ENCODE data around the gene UNC13B. TPM values are rescaled to one million over a fixed set of nuclear protein-coding genes. Genes with fewer than 3 reads are reported as not detected.

UNC13B gene
- total RNA-seq, 4 donors from 2014 or later: 20.2 to 36.8 (median 29.0) TPM

DNA sequence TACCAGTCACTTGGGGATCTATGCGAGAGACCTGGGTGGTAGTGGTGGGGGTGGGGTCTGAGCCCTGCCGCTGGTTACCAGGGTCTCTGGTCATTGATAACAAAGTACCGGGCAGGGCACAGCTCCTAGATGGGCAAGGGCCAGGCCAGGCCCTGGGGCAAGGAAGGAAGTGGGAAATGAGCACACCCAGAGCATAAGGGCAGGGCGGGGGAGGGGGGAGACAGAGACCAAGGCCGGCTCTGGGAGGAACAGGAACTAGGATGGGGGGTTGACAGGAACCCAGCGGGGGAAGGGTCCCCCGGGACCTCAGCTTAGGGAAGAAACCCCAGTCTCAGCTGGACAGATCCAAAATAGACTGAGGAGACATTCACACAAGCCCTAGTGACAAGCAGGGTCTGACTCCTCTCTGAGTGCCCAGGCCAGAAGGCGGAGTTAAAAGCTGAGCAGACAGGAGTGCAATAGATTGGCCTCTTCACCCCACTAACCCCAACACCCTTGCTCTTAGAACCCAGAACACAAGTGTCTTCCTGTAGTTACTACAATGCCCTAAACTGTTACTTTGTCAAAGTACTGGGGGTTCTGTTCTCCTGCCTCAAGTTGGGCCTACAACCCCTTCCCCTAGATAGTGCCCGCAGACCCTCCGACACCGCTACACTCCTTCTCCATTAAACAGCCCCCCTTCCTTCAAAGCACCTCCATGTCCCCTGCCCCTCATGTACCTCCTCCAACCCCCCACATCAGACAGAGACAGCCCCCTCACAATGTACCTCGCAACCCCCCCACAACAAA is 46.8 kb upstream of the UNC13B start:
- TF ChIP-seq, protein P1, sequence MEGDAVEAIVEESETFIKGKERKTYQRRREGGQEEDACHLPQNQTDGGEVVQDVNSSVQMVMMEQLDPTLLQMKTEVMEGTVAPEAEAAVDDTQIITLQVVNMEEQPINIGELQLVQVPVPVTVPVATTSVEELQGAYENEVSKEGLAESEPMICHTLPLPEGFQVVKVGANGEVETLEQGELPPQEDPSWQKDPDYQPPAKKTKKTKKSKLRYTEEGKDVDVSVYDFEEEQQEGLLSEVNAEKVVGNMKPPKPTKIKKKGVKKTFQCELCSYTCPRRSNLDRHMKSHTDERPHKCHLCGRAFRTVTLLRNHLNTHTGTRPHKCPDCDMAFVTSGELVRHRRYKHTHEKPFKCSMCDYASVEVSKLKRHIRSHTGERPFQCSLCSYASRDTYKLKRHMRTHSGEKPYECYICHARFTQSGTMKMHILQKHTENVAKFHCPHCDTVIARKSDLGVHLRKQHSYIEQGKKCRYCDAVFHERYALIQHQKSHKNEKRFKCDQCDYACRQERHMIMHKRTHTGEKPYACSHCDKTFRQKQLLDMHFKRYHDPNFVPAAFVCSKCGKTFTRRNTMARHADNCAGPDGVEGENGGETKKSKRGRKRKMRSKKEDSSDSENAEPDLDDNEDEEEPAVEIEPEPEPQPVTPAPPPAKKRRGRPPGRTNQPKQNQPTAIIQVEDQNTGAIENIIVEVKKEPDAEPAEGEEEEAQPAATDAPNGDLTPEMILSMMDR (IDR thresholded peaks at IDR 0.05): no peak
- peak in 2 of 4 donors; percentile 13 to 40 for TF ChIP-seq POLR2A (IDR thresholded peaks at IDR 0.05)
- WGBS, 2 donors: 9 to 13% methylated on average over 8 to 10 of the region's 12 CpGs
- Histone ChIP-seq H3K4me3 (peak overlapping the region; percentile 46 to 80 (median 63)), H3K27ac (peak overlapping the region; percentile 87 to 97 (median 94)), H3K9me3 (no peaks in the 10 kb centered on the region), H3K27me3 (no peaks in the 10 kb centered on the region), H3K4me1 (peaks cover 48 to 64% (median 50%) of the 10 kb centered on the region in 3 donors), H3K36me3 (no peaks in the 10 kb centered on the region)
- DNase-seq: no peak
- intact Hi-C loops (cut with DNase I): no loop called here

DNA sequence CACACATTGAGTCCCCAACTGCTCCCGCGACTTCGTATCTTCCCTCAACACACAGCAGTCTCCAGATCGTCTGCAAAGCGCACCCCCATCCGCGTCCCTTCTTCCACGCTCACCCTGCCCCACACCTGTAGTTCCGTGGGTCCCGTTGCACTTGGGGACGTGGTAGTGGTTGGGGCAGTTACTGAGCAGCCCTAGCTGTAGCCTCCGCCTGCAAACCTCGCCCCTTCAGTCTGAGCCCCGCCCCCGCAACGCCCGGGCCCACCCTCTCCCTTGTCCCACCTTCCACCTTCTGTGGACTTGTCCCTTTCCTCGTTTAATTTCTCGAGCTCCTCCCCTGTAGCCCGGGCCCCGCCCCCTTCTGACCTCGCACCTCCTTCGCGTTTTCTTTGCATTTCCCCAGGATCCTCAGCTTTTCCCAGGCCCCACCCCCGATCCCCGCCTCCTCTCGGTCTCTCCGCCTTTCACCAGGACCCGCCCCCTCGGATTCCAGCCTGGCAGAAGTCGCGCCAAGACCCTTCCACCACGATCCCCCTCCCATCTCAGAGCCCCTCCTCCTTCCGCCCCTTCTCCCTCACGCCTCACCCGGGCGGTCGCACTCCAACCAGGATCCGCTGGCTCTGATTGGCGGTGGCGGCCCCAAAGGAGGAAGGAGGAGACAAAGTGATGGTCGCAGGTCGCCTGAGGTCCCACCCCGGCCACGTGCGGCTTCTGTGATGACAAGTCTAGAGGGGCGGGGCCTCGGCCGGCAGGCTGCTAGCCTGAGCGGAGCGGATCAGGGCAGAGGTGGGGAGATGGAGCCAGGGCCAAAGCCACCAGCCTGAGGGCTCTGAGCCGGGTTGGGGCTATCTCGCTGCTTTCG is 45.9 kb upstream of the UNC13B start, which contains the start of gene ATOSB:
Gene ATOSB, minus strand, starts transcription at position 183 of the 859 bp plus-strand sequence. CDS start 7,588 bp downstream, outside the sequence.
- peaks cover 39 to 55% (median 41%) of the 10 kb centered on the region in 3 donors for H3K4me1 ChIP-seq
- WGBS, 2 donors: 0% methylated on average over 31 to 32 of the region's 54 CpGs
- intact Hi-C loops (cut with DNase I): no loop called here

DNA sequence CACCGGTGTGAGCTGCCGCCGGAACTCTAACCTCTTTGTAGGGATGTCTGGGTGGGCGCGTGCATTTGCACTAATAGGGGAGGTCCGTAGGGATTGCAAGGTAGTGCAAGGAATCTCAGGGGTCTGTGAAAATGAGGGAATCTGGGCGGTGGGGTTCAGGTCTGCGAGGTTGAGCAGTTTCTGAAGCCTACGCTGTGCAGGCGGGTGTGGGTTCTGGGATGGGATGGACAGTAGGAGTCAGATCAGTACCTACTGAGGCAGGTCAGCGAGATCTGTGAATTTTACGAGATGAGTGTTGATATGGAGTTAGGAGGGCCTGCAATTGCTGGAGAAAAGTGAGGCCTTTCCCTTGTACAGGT is 45.3 kb upstream of the UNC13B start:
- peak overlapping the region; percentile 87 to 97 (median 94) for H3K27ac ChIP-seq
- DNase-seq: no peak
- no peaks in the 10 kb centered on the region for H3K27me3 ChIP-seq
- TF ChIP-seq POLR2A (IDR thresholded peaks at IDR 0.05): no peak
- no peaks in the 10 kb centered on the region for H3K9me3 ChIP-seq
- H3K4me1 ChIP-seq: peaks cover 35 to 53% (median 39%) of the 10 kb centered on the region in 3 donors
- 0% methylated on average over 7 to 9 of the region's 12 CpGs for WGBS, 2 donors
- H3K36me3 ChIP-seq: no peaks in the 10 kb centered on the region
- intact Hi-C loops (cut with DNase I): no loop called here
- peak overlapping the region; percentile 46 to 80 (median 63) for H3K4me3 ChIP-seq

More for the DNA sequence above, 45.9 kb upstream of the UNC13B start, which contains the start of gene ATOSB:
- peak; percentile 93 for DNase-seq
- Histone ChIP-seq H3K27me3 (no peaks in the 10 kb centered on the region), H3K4me3 (peak within 1 kb of the TSS; percentile 46 to 80 (median 63)), H3K27ac (peak within 1 kb of the TSS; percentile 87 to 97 (median 94)), H3K9me3 (no peaks in the 10 kb centered on the region), H3K36me3 (no peaks in the 10 kb centered on the region)
- TF ChIP-seq, protein P1 (IDR thresholded peaks at IDR 0.05): no peak
- peak in 3 of 4 donors; percentile 30 to 74 (median 63) for TF ChIP-seq POLR2A (IDR thresholded peaks at IDR 0.05)

DNA sequence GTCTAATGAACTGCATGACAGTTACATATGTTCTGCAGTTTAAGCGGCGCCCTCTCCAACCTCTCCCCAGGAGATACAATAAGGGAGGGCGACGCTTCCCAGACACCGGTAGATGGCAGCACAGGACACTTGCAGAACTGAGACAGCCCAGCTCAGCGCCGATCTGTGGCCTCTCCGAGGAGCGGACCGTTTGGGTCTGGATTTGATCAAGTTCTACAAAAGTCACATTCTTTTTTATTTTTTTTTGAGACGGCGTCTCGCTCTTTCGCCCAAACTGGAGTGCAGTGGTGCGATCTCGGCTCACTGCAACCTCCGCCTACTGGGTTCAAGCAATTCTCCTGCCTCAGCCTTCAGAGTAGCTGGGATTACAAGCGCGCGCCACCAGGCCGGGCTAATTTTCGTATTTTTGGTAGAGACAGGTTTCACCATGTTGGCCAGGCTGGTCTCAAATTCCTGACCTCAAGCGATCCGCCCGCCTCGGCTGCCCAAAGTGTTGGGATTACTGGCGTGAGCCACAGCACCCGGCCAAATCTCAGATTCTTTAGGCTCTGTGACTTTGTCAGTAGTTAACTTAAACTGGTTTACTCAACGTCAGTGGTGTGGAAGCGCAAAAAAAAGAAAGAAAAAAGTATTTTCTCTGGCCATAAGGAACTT is 44.8 kb upstream of the UNC13B start:
- TF ChIP-seq, protein P1 (IDR thresholded peaks at IDR 0.05): peak; percentile 90 to 97 (median 93)
- TF ChIP-seq POLR2A (IDR thresholded peaks at IDR 0.05): no peak
- WGBS, 2 donors: 8 to 21% methylated on average over 27 to 30 of the region's 30 CpGs
- DNase-seq: peak; percentile 76
- Histone ChIP-seq H3K27ac (peak overlapping the region; percentile 87 to 97 (median 94)), H3K4me3 (peak overlapping the region; percentile 8 to 80 (median 63)), H3K27me3 (no peaks in the 10 kb centered on the region), H3K9me3 (no peaks in the 10 kb centered on the region), H3K36me3 (no peaks in the 10 kb centered on the region), H3K4me1 (peaks cover 31 to 48% (median 35%) of the 10 kb centered on the region in 3 donors)
- intact Hi-C loops (cut with DNase I): no loop called here

DNA sequence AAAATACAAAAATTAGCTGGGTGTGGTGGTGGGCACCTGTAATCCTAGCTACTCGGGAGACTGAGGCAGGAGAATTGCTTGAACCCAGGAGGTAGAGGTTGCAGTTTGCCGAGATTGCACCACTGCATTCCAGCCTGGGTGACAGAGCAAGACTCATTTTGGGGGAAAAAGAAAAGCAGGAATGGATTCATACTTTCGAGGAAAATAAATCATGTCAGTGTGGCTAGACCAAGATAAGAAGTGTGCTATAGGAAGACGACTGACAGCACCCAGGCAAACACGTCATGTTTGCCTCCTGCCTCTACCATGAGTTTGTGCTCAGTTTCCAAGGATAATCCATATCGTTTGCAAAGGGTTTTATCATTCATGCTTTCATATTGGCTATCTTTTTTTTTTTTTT is 26.9 kb upstream of the UNC13B start:
- no peak overlapping the region for H3K4me3 ChIP-seq

More for the DNA sequence above, 26.9 kb upstream of the UNC13B start:
- H3K36me3 ChIP-seq: no peaks in the 10 kb centered on the region
- 76 to 84% methylated on average over 6 of the region's 6 CpGs for WGBS, 2 donors
- intact Hi-C loops (cut with DNase I): no loop called here
- H3K4me1 ChIP-seq: no peaks in the 10 kb centered on the region
- DNase-seq: no peak
- no peak overlapping the region for H3K27ac ChIP-seq
- no peaks in the 10 kb centered on the region for H3K27me3 ChIP-seq
- no peak for TF ChIP-seq POLR2A (IDR thresholded peaks at IDR 0.05)
- TF ChIP-seq, protein P1 (IDR thresholded peaks at IDR 0.05): no peak
- H3K9me3 ChIP-seq: no peaks in the 10 kb centered on the region
